GM13977 (cell line): ENCODE measurements around the gene PARD3.

Experiments used
- DNase-seq: peaks from one replicate; pipeline ENCODE4 v3.0.0; 2012; ENCODE audit warnings: low spot score
- in situ Hi-C: fragments of 300-500 bp; cut with MboI; formaldehyde crosslinking; loops from one replicate; pipeline ENCODE4 v1.12.0; 2022; ENCODE audit warnings: low sequenced_read_pairs, low pct_unique_long_range_greater_than_20kb, mixed read lengths, inconsistent platforms; ENCODE audit not compliant: unreplicated experiment
- TF ChIP-seq, protein P1 (sequence below): IDR thresholded peaks from 2 replicates; pipeline ENCODE4 v1.5.1; 2012; ENCODE audit warnings: mild to moderate bottlenecking, control low read depth; ENCODE audit not compliant: insufficient read depth; ENCODE audit errors: extremely low read depth, missing control alignments

The PARD3 gene

DNA sequence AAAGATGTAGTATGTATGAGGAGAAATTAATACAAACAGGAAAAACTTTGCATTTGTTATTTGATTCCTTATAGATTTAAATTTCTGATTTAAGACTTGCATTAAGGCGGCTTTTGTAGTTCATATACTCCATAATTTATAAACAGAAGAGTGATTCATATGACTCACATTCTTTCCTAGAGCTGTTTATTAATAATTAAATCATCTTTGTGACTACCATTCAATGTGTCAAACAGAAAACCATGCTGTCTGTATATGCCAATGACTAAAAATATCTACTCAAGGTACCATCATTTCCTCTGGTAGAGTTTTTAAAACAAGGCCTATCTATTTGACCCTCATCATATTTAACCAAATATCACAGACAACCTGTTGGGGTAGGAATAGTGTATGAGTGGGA is 501.7 kb downstream of the PARD3 start:
- in situ Hi-C loops = no loop called here
- TF ChIP-seq, protein P1, sequence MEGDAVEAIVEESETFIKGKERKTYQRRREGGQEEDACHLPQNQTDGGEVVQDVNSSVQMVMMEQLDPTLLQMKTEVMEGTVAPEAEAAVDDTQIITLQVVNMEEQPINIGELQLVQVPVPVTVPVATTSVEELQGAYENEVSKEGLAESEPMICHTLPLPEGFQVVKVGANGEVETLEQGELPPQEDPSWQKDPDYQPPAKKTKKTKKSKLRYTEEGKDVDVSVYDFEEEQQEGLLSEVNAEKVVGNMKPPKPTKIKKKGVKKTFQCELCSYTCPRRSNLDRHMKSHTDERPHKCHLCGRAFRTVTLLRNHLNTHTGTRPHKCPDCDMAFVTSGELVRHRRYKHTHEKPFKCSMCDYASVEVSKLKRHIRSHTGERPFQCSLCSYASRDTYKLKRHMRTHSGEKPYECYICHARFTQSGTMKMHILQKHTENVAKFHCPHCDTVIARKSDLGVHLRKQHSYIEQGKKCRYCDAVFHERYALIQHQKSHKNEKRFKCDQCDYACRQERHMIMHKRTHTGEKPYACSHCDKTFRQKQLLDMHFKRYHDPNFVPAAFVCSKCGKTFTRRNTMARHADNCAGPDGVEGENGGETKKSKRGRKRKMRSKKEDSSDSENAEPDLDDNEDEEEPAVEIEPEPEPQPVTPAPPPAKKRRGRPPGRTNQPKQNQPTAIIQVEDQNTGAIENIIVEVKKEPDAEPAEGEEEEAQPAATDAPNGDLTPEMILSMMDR = no peak
- no peak for DNase-seq

GRCh38 chr10:34311679-34312078 is 503.4 kb downstream of the PARD3 start:
- in situ Hi-C loops = no loop called here
- DNase-seq = no peak
- TF ChIP-seq, protein P1 = no peak

GRCh38 chr10:34310234-34310633 is 504.9 kb downstream of the PARD3 start:
- TF ChIP-seq, protein P1 = no peak
- no peak for DNase-seq
- in situ Hi-C loops = no loop called here

DNA sequence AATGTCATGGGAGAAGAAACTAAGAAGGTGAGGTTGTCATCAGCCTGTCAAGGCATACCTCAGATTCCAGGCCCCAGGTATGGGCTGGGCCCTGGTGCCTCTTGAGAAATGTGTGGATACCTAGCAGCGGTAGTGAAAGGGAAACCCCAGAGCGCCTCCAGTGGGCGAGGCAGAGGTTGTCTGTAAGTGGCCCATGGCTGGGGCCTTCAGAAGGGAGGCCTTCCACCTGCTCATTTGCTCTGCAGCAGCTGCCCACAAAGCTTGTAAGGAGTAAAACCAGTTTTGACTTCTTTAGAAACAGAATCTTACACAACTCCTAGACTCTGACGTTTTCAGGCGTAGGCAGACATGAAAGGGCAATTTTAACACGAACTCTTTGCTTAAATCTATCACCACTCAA is 509.9 kb downstream of the PARD3 start:
- in situ Hi-C loops = no loop called here
- TF ChIP-seq, protein P1 = peak; percentile 43
- peak; percentile 21 for DNase-seq

GRCh38 chr10:34303022-34303421 is 512.1 kb downstream of the PARD3 start:
- in situ Hi-C loops = no loop called here
- TF ChIP-seq, protein P1 = no peak
- DNase-seq = no peak

GRCh38 chr10:34299105-34299611 is 515.9 kb downstream of the PARD3 start:
- peak; percentile 7 for DNase-seq
- TF ChIP-seq, protein P1 = no peak
- in situ Hi-C loops = no loop called here

- in situ Hi-C loops = no loop called here
- TF ChIP-seq, protein P1 = no peak
- no peak for DNase-seq
Measured at GRCh38 chr10:34298346-34298818, 516.7 kb downstream of the PARD3 start.
